Stimulated activated naive CD8-positive, alpha-beta T cell treated with anti-CD3 and anti-CD28 coated beads, Interleukin-15, Interleukin-2, amounts not matched to agents 100 ng/mL and 50 ng/mL, for 24 hours (primary cell): ENCODE results near the gene FXYD5.

ENCODE experiments used
- H3K27ac Mint-ChIP-seq: one replicate; pipeline ENCODE4 v1.8.0; 2021; ENCODE audit warnings: mild to moderate bottlenecking, mixed read lengths
- H3K27me3 Mint-ChIP-seq: one replicate; pipeline ENCODE4 v1.8.0; 2021; ENCODE audit warnings: mixed read lengths
- H3K36me3 Mint-ChIP-seq: one replicate; pipeline ENCODE4 v1.8.0; 2021; ENCODE audit warnings: low read depth, mixed read lengths
- H3K4me1 Mint-ChIP-seq: one replicate; pipeline ENCODE4 v1.8.0; 2021; ENCODE audit warnings: low read depth, mixed read lengths
- H3K4me3 Mint-ChIP-seq: one replicate; pipeline ENCODE4 v1.8.0; 2021; ENCODE audit warnings: mild to moderate bottlenecking, mixed read lengths
- H3K9me3 Mint-ChIP-seq: one replicate; pipeline ENCODE4 v1.8.0; 2021; ENCODE audit warnings: mixed read lengths

Gene FXYD5

DNA sequence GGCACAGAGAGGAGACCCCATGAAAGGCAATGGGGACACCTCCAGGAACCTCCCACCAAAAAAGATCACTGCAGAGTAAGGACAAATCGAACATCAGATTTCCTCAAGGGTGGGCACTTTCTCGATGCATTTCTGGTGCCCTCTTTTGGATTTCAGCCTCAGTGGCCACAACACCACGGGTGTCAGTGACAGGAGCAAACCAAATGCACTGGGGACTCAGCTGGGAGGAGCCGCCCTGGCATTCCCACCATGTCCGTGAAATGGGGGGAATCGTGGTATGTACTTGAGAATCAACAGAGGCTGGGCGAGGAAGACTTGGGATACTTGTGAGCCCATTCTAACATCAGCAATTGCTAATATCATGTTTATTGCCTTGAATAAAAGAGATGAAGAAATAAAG is 57.7 kb downstream of the FXYD5 start:
- peak overlapping the region; percentile 99 for H3K27ac Mint-ChIP-seq
- peak overlapping the region; percentile 68 for H3K4me3 Mint-ChIP-seq
- peaks cover 88% of the 10 kb centered on the region for H3K4me1 Mint-ChIP-seq
- peaks cover 4% of the 10 kb centered on the region for H3K36me3 Mint-ChIP-seq
- H3K9me3 Mint-ChIP-seq: no peaks in the 10 kb centered on the region
- H3K27me3 Mint-ChIP-seq: no peaks in the 10 kb centered on the region

GRCh38 chr19:35213663-35214632 is 59.4 kb downstream of the FXYD5 start:
- Mint-ChIP-seq H3K4me1 (peaks cover 74% of the 10 kb centered on the region), H3K27me3 (no peaks in the 10 kb centered on the region)

DNA sequence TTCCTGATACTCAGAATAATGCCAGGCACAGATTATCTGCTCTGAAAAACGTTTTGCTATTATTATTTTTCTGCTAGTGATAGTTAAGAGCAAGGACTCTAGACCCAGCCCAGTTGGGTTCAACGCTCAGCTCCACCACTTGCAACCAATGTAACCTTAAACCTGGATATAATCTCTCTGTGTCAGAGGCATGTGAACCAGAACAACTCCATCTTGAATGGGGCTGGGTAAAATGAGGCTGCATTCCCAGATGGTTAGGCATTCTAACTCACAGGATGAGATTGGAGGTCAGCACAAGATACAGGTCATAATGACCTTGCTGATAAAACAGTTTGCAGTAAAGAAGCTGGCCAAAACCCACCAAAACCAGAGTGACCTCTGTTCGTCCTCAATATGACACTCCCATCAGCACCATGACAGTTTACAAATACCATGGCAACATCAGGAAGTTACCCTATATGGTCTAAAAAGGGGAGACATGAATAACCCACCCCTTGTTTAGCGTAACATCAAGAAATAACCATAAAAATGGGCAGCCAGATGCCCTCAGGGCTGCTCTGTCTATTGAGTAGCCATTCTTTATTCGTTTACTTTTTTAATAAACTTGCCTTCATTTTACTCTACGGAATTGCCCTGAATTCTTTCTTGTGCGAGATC is 60.4 kb downstream of the FXYD5 start:
- peaks cover 4% of the 10 kb centered on the region for H3K36me3 Mint-ChIP-seq
- H3K27me3 Mint-ChIP-seq: no peaks in the 10 kb centered on the region
- H3K9me3 Mint-ChIP-seq: peaks cover 10% of the 10 kb centered on the region
- H3K4me1 Mint-ChIP-seq: peaks cover 71% of the 10 kb centered on the region
- H3K27ac Mint-ChIP-seq: peak overlapping the region; percentile 99
- no peak overlapping the region for H3K4me3 Mint-ChIP-seq

More at GRCh38 chr19:35213663-35214632, 59.4 kb downstream of the FXYD5 start:
- Mint-ChIP-seq H3K9me3 (peaks cover 2% of the 10 kb centered on the region), H3K36me3 (no peaks in the 10 kb centered on the region), H3K4me3 (peak overlapping the region; percentile 60), H3K27ac (peak overlapping the region; percentile 99)

DNA sequence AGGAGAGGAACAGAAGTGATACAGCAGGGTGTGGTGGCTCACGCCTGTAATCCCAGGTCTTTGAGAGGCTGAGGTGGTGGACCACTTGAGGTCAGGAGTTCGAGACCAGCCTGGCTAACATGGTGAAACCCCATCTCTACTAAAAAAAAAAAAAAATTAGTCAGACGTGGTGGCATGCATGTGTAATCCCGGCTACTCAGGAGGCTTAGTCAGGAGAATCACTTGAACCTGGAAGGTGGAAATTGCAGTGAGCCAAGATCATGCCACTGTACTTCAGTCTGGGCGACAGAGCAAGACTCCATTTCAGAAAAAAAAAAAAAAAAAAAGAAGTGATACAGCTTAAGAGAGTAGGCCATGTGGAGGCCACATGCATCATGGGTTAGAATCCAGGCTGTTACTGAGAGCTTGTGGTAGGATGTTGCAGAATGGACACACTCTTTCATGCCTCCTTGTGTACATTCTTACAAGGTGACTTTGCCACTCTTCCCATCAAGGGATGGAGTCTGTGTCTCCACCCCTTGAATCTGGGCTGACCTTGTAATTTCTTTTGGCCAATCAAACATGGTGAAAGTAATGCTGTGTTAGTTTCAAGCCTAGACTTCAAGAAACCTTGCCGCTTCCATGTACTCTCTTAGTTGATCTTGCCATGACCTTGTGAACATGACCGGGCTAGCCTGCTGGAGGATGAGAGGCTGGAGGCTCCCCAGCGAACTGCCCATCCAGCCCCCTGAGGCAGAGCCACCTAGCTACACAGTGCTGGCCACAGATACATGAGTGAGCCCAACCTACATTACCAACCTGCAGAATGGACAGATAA is 61.7 kb downstream of the FXYD5 start:
- H3K27me3 Mint-ChIP-seq: no peaks in the 10 kb centered on the region
- H3K36me3 Mint-ChIP-seq: peaks cover 4% of the 10 kb centered on the region
- H3K9me3 Mint-ChIP-seq: peaks cover 10% of the 10 kb centered on the region
- peak overlapping the region; percentile 28 for H3K27ac Mint-ChIP-seq
- H3K4me1 Mint-ChIP-seq: peaks cover 61% of the 10 kb centered on the region
- H3K4me3 Mint-ChIP-seq: no peak overlapping the region

- Mint-ChIP-seq H3K27ac (no peak overlapping the region), H3K4me3 (no peak overlapping the region), H3K9me3 (peaks cover 10% of the 10 kb centered on the region), H3K36me3 (peaks cover 4% of the 10 kb centered on the region), H3K27me3 (no peaks in the 10 kb centered on the region), H3K4me1 (peaks cover 54% of the 10 kb centered on the region)
These were observed 62.5 kb downstream of the FXYD5 start for GRCh38 chr19:35216833-35217648.

DNA sequence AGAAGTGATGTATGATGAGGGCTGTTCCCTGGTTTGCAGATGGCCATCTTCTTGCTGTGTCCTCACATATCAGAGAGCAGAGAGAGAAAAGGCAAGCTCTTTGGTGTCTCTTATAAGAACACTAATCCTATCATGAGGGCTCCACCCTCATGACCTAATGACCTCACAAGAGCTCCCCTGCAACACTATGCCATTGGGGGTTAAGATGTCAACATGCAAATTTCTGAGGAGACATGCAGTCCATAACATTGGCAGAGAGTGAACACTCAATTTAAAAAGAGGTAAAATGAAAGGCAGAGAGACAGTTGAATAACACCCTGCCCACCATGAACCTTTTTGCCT is 63.1 kb downstream of the FXYD5 start:
- Mint-ChIP-seq H3K4me3 (no peak overlapping the region), H3K4me1 (peaks cover 48% of the 10 kb centered on the region), H3K27ac (no peak overlapping the region), H3K27me3 (no peaks in the 10 kb centered on the region), H3K9me3 (peaks cover 10% of the 10 kb centered on the region), H3K36me3 (peaks cover 4% of the 10 kb centered on the region)

- H3K4me1 Mint-ChIP-seq: peaks cover 34% of the 10 kb centered on the region
- H3K9me3 Mint-ChIP-seq: peaks cover 10% of the 10 kb centered on the region
- no peaks in the 10 kb centered on the region for H3K27me3 Mint-ChIP-seq
- H3K36me3 Mint-ChIP-seq: peaks cover 4% of the 10 kb centered on the region
- no peak overlapping the region for H3K4me3 Mint-ChIP-seq
- H3K27ac Mint-ChIP-seq: no peak overlapping the region
These were observed 64.5 kb downstream of the FXYD5 start for GRCh38 chr19:35219008-35219407.
